ENCODE measurements around the gene U2AF2. TPM values are rescaled to one million over a fixed set of nuclear protein-coding genes. Genes with fewer than 3 reads are reported as not detected.

The U2AF2 gene
- total RNA-seq, 4 donors from 2014 or later, result 10.0 to 165 (median 58.1) TPM

DNA sequence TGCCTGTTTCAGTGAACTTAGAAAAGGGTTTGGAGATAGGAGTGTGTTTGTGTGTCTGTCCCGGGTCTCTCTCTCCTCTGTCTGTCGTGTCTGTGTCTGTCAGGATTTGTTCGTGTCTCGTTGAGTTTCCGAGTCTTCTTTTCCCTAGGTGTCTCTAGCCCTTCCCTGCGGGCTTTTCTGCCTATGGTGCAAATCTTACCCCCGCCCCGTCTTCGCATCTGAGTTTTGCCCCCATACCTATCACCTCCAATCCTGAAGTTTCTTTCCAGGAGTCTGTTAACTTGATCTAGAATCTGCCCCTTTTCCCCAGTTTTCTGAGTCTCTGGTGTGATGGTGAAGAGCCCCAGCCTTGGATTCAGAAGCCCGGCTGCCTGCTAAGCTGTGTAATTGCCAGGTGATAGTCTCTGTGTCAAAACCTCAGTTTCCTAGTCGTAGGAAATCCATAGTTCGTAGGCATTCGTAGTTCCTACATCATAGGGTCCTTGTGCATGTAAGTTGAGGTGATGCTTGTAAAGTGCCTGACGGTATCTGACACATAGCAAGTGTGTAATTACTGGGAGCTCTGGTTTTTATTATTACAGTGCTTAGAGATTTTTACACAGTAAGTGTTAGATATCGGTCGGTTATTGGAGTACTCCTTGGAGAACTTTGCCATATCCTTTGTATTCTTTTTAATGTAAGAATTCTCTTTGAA lies 21.0 kb downstream of the U2AF2 start:
- TF ChIP-seq, protein P1, sequence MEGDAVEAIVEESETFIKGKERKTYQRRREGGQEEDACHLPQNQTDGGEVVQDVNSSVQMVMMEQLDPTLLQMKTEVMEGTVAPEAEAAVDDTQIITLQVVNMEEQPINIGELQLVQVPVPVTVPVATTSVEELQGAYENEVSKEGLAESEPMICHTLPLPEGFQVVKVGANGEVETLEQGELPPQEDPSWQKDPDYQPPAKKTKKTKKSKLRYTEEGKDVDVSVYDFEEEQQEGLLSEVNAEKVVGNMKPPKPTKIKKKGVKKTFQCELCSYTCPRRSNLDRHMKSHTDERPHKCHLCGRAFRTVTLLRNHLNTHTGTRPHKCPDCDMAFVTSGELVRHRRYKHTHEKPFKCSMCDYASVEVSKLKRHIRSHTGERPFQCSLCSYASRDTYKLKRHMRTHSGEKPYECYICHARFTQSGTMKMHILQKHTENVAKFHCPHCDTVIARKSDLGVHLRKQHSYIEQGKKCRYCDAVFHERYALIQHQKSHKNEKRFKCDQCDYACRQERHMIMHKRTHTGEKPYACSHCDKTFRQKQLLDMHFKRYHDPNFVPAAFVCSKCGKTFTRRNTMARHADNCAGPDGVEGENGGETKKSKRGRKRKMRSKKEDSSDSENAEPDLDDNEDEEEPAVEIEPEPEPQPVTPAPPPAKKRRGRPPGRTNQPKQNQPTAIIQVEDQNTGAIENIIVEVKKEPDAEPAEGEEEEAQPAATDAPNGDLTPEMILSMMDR (IDR thresholded peaks at IDR 0.05), result no peak
- no peak for TF ChIP-seq POLR2A (IDR thresholded peaks at IDR 0.05)
- Histone ChIP-seq H3K4me3 (peak overlapping the region; percentile 41 to 94), H3K9me3 (no peaks in the 10 kb centered on the region), H3K27ac (peak overlapping the region; percentile 84 to 90), H3K36me3 (no peaks in the 10 kb centered on the region), H3K4me1 (peaks cover 7 to 21% of the 10 kb centered on the region in 2 donors), H3K27me3 (no peaks in the 10 kb centered on the region)
- DNase-seq, result no peak
- intact Hi-C loops (cut with DNase I; ENCODE audit: low total_unique reads), result no loop called here

DNA sequence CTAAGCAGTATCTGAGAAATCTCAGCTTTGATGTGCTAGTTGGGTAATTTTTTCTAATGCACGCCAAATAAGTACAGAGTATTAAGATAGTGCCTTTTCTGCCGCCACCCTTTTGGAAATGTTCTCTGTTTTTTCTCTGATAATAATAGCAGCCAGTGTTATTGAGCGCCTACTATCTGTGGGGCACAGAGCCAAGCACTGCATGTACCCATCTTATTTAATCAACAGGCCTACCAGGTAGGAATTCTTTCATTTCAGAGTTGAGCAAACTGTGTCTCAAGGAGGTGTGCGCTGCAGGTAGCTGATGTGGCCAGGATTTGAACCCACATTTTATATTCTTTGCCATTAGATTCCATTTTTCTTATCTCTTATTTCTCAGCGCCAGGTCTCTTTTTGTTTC lies 21.5 kb downstream of the U2AF2 start:
- H3K27me3 ChIP-seq, result no peaks in the 10 kb centered on the region
- intact Hi-C loops (cut with DNase I; ENCODE audit: low total_unique reads), result no loop called here
- H3K4me1 ChIP-seq, result peaks cover 7 to 21% of the 10 kb centered on the region in 2 donors
- no peaks in the 10 kb centered on the region for H3K36me3 ChIP-seq
- TF ChIP-seq, protein P1 (IDR thresholded peaks at IDR 0.05), result no peak
- no peak for TF ChIP-seq POLR2A (IDR thresholded peaks at IDR 0.05)
- H3K9me3 ChIP-seq, result no peaks in the 10 kb centered on the region
- DNase-seq, result no peak
- H3K27ac ChIP-seq, result no peak overlapping the region
- peak overlapping the region in 1 of 2 donors; percentile 94 for H3K4me3 ChIP-seq

DNA sequence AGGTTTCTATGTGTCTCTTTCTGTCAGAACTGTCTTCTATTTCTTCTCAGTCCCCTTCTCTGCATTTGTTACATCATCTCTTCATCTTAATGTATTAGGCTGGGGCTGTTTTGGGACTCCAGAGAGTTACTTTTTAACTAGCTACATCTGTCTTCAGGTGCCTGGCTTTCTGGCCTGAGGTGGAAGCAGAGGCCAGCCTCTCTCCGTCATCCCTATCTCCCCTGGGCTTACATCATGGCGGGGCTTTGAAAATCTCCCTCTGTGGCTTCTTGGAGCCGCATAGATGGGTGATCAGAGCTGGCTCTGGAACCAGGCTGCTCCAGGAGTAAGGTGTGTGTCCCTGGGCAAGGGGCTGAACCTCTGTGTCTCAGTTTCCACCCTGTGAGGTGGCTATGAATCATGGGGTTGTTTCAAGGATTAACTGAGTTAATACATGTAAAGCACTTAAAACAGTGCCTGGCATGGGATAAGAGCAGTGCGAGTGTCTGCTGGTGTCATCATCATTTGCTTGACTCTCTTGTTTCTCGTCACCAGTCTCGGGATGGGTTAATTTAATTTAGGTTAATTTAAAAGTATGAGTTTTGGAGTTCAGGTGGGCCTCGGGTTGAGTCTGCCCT lies 22.2 kb downstream of the U2AF2 start:
- Histone ChIP-seq H3K27ac (no peak overlapping the region), H3K4me1 (peaks cover 7 to 21% of the 10 kb centered on the region in 2 donors), H3K36me3 (no peaks in the 10 kb centered on the region), H3K9me3 (no peaks in the 10 kb centered on the region), H3K4me3 (no peak overlapping the region), H3K27me3 (no peaks in the 10 kb centered on the region)
- TF ChIP-seq, protein P1 (IDR thresholded peaks at IDR 0.05), result no peak
- no peak for TF ChIP-seq POLR2A (IDR thresholded peaks at IDR 0.05)
- intact Hi-C loops (cut with DNase I; ENCODE audit: low total_unique reads), result no loop called here
- no peak for DNase-seq

DNA sequence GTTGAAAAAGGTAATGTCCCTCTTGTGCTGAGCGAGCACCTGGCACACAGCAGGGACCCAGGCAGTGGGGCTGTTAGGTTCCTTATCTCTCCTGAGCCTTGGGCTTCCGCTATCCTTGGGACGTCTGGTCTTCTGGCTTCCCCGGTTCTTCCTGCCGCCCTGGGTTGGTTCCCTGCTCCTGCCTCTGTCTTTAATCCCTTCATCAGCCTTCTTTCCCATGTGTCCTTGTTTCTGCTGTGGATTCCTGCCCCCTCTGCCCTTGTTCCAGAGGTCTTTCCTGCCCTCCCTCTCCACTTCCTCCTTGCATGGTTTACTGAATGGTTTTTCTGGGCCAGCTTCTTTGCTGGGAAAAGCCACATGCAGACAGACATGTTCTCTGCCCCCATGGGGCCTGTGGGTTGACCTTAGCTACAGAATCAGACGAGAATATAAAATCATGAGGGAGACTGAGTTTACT lies 22.8 kb downstream of the U2AF2 start:
- no peak for DNase-seq
- Histone ChIP-seq H3K9me3 (no peaks in the 10 kb centered on the region), H3K4me3 (no peak overlapping the region), H3K4me1 (peaks cover 7 to 21% of the 10 kb centered on the region in 2 donors), H3K27me3 (no peaks in the 10 kb centered on the region), H3K36me3 (no peaks in the 10 kb centered on the region), H3K27ac (no peak overlapping the region)
- intact Hi-C loops (cut with DNase I; ENCODE audit: low total_unique reads), result no loop called here
- TF ChIP-seq, protein P1 (IDR thresholded peaks at IDR 0.05), result no peak
- no peak for TF ChIP-seq POLR2A (IDR thresholded peaks at IDR 0.05)

DNA sequence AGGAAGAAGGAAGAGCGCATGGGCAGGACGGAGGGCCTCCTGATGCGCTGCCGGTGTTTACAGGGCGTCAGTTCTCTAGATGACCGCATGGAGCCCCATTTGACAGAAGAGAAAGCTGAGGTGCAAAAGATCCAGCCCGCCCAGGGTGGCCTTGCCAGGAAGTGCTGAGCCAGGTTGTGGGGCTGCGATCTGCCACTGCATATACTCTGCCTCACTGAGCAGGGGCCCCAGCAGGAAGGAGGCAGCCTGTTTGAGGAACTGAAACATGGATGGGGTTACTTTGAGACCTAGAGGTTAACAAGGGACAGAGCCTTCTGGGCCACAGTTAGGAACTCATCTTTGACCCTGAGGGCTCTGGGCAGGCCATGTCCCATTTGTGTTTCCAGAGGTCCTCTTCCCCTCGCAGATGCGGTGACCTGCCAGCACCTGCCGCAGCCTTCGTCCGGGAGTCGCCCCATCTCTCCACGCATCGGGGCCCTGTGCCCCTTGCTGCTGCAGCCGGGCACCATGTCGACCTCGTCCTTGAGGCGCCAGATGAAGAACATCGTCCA lies 23.4 kb downstream of the U2AF2 start:
- H3K4me1 ChIP-seq, result peaks cover 7 to 21% of the 10 kb centered on the region in 2 donors
- no peaks in the 10 kb centered on the region for H3K36me3 ChIP-seq
- H3K9me3 ChIP-seq, result no peaks in the 10 kb centered on the region
- intact Hi-C loops (cut with DNase I; ENCODE audit: low total_unique reads), result no loop called here
- H3K27ac ChIP-seq, result no peak overlapping the region
- H3K4me3 ChIP-seq, result no peak overlapping the region
- TF ChIP-seq, protein P1 (IDR thresholded peaks at IDR 0.05), result no peak
- TF ChIP-seq POLR2A (IDR thresholded peaks at IDR 0.05), result no peak
- DNase-seq, result no peak
- no peaks in the 10 kb centered on the region for H3K27me3 ChIP-seq

Measured in uterus (tissue), 4 donors.